Osteoblast (primary cell): ENCODE measurements around the gene CA5A. TPM values are rescaled to one million over a fixed set of nuclear protein-coding genes. Genes with fewer than 3 reads are reported as not detected.
"Not testable (repeated sequence)": the region's sequence is repeated elsewhere in the genome, so short reads cannot be mapped to it uniquely, and the experiment has no call there.

Experiments
- DNase-seq: peaks from one replicate; pipeline ENCODE4 v3.0.0; 2011; ENCODE audit warnings: low spot score, mixed read lengths; ENCODE audit not compliant: insufficient read length; ENCODE audit errors: missing footprints
- H2AFZ ChIP-seq: 2 replicates; pipeline ENCODE4 v1.6.0; 2011; ENCODE audit warnings: mild to moderate bottlenecking, low read length
- H3K27ac ChIP-seq: 2 replicates; pipeline ENCODE4 v1.5.1; 2011; ENCODE audit warnings: mild to moderate bottlenecking, low read depth, low read length, moderate library complexity
- H3K27me3 ChIP-seq: 2 replicates; pipeline ENCODE4 v1.6.0; 2012; ENCODE audit warnings: mild to moderate bottlenecking, control low read depth, inconsistent platforms, low read length, moderate library complexity; ENCODE audit not compliant: insufficient read depth
- H3K36me3 ChIP-seq: 2 replicates; pipeline ENCODE4 v1.5.1; 2011; ENCODE audit warnings: mild to moderate bottlenecking, low read length, control low read depth, moderate library complexity; ENCODE audit not compliant: insufficient read depth
- H3K4me1 ChIP-seq: 2 replicates; pipeline ENCODE4 v1.5.1; 2011; ENCODE audit warnings: mild to moderate bottlenecking, low read length, control low read depth, moderate library complexity; ENCODE audit not compliant: insufficient read depth
- H3K4me2 ChIP-seq: 2 replicates; pipeline ENCODE4 v1.6.0; 2011; ENCODE audit warnings: mild to moderate bottlenecking, low read length; ENCODE audit not compliant: insufficient read depth
- H3K4me3 ChIP-seq: fragments of 200-600 bp; sonication (generic); 3 replicates; pipeline ENCODE4 v1.5.1; 2012; ENCODE audit warnings: mild to moderate bottlenecking, low read length, inconsistent platforms; ENCODE audit not compliant: insufficient read depth
- H3K79me2 ChIP-seq: 2 replicates; pipeline ENCODE4 v1.6.0; 2012; ENCODE audit warnings: mild to moderate bottlenecking, low read length, control low read depth, inconsistent platforms; ENCODE audit not compliant: insufficient read depth
- H3K9me3 ChIP-seq: 2 replicates; pipeline ENCODE4 v1.5.1; 2011; ENCODE audit warnings: low read depth, low read length, control low read depth
- H4K20me1 ChIP-seq: 2 replicates; pipeline ENCODE4 v1.6.0; 2012; ENCODE audit warnings: mild to moderate bottlenecking, low read length, control low read depth; ENCODE audit not compliant: insufficient read depth
- total RNA-seq: library from RNA; depleted of rRNA; stranded (reverse); fragments of >200 nt; gene quantifications from 2 replicates; pipeline ENCODE4 v1.2.3, GENCODE V29; 2012
- TF ChIP-seq, protein P1 (sequence below): IDR thresholded peaks from 2 replicates; pipeline ENCODE4 v1.5.1; 2011; ENCODE audit warnings: mild to moderate bottlenecking, low read depth, low read length, moderate library complexity; ENCODE audit errors: extremely low read depth

Gene CA5A
- total RNA-seq, 1 donor: not detected

DNA sequence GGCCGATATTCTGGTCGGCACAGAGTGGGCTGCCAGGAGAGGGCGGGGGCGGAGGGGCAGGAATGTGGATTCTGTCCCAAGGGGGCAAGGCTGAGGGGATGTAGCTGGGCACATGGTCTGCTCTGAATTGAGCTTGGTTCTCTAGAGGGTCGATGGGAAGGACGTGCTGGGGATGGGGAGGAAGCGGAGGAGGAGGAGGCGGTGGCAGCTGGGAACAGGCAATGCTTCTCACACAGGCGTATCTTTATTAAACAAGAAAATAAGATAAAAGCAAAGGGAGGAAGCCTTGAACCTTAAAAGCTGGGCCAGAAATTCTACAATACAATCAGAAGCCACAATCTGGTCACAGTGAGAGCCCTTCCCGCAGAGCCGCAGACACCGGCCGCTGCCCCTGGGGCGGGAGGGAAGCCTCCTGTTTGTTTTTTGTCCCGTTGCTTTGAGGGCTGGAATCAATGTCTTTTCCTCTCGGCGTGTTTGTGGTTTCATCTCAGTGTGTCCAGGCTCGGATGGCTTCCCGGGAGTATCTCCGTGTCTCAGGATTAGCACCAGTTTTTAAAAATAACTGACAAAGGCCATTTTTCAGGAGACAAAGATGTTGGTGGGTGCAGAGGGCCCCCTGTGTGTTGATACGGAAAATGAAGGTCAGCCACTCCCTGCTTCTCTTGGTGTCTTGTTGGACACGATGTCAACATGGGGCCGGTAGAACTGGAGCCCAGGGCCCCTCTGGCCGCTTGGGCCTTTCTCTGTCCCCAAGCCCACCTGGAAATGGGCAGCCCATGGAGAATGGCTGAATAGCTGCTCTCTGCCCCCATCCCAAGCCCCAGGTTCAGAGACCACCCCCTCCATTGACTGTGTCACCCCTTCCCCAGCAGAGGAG is 54.8 kb downstream of the CA5A start:
- no peaks in the 10 kb centered on the region for H3K4me1 ChIP-seq
- H3K9me3 ChIP-seq: no peaks in the 10 kb centered on the region
- H3K27me3 ChIP-seq: peaks cover 6% of the 10 kb centered on the region
- no peak for DNase-seq
- no peak overlapping the region for H3K27ac ChIP-seq
- no peak overlapping the region for H3K4me3 ChIP-seq
- H3K36me3 ChIP-seq: no peaks in the 10 kb centered on the region
- TF ChIP-seq, protein P1, sequence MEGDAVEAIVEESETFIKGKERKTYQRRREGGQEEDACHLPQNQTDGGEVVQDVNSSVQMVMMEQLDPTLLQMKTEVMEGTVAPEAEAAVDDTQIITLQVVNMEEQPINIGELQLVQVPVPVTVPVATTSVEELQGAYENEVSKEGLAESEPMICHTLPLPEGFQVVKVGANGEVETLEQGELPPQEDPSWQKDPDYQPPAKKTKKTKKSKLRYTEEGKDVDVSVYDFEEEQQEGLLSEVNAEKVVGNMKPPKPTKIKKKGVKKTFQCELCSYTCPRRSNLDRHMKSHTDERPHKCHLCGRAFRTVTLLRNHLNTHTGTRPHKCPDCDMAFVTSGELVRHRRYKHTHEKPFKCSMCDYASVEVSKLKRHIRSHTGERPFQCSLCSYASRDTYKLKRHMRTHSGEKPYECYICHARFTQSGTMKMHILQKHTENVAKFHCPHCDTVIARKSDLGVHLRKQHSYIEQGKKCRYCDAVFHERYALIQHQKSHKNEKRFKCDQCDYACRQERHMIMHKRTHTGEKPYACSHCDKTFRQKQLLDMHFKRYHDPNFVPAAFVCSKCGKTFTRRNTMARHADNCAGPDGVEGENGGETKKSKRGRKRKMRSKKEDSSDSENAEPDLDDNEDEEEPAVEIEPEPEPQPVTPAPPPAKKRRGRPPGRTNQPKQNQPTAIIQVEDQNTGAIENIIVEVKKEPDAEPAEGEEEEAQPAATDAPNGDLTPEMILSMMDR: no peak
- H4K20me1 ChIP-seq: no peaks in the 10 kb centered on the region
- H2AFZ ChIP-seq: no peak overlapping the region
- no peaks in the 10 kb centered on the region for H3K79me2 ChIP-seq
- H3K4me2 ChIP-seq: no peak overlapping the region

DNA sequence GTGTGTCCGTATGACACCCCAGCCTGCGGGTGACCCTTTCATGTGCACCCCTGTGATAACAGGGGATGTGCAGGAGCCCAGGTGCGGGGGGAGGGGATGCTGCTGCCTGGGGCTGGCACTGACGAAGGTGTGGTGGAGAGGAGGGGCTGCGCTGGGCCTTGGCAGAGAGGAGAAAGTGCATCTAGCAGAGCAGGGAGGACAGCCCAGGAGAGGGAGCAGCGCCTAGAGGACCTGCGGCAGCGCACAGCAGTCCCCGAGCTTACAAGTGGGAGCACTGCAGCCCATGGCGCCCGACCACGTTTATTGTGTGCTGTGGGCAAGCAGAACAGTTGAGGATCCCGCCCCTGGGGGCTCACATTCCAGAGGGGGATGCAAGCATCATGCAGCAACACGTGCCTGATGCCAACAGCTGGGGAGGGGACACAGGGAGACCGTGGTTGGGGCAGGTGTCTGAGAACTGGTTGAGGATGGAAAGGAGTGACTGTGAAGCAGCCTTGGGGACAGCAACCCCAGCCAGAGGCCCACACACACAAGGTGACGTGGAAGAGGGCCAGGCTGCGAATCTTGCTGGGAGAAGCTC is 56.1 kb downstream of the CA5A start:
- no peak overlapping the region for H2AFZ ChIP-seq
- no peaks in the 10 kb centered on the region for H3K9me3 ChIP-seq
- no peak overlapping the region for H3K4me3 ChIP-seq
- H3K36me3 ChIP-seq: no peaks in the 10 kb centered on the region
- H3K4me2 ChIP-seq: no peak overlapping the region
- H3K79me2 ChIP-seq: no peaks in the 10 kb centered on the region
- DNase-seq: no peak
- no peak overlapping the region for H3K27ac ChIP-seq
- H4K20me1 ChIP-seq: no peaks in the 10 kb centered on the region
- TF ChIP-seq, protein P1: no peak
- H3K27me3 ChIP-seq: peaks cover 6% of the 10 kb centered on the region
- H3K4me1 ChIP-seq: no peaks in the 10 kb centered on the region

DNA sequence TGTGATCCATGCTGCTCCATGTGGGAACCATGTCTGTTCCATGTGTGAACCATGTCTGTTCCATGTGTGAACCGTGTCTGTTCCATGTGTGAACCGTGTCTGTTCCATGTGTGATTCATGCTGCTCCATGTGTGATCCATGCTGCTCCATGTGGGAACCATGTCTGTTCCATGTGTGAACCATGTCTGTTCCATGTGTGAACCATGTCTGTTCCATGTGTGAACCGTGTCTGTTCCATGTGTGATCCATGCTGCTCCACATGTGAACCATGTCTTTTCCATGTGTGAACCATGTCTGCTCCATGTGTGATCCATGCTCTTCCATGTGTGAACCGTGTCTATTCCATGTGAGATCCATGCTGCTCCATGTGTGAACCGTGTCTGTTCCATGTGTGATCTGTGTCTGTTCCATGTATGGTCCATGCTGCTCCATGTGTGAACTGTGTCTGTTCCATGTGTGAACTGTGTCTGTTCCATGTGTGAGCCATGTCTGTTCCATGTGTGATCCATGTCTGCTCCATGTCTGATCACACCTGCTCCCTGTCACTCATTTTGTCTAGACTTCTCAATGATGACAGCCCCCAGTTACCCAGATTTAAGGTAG is 56.8 kb downstream of the CA5A start:
- peaks cover 12% of the 10 kb centered on the region for H3K27me3 ChIP-seq
- H3K4me3 ChIP-seq, H3K27ac ChIP-seq, H3K4me2 ChIP-seq, DNase-seq, H3K9me3 ChIP-seq, H3K36me3 ChIP-seq, H4K20me1 ChIP-seq, H3K4me1 ChIP-seq, H3K79me2 ChIP-seq, H2AFZ ChIP-seq: not testable (repeated sequence)

DNA sequence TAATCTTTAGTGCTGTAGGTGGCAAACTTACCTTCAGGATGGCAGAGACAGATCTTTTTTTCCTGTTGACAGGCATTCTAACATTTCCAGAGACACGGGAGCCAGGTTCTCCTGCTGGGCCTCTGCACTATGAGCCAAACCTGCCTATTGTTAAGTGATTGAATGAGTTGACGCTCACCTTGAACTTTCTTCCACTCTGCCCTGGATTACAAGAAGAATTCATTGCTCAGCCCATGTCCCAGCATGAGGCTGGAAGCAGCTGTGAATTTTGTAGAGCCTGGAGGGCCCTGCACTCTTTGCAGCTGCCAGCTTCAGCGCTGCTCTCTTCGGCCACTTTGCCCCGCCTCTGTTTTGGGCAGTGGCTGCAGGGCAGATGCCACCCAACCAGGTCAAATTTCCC is 57.6 kb downstream of the CA5A start:
- TF ChIP-seq, protein P1: no peak
- H3K27me3 ChIP-seq: peaks cover 12% of the 10 kb centered on the region
- no peaks in the 10 kb centered on the region for H3K9me3 ChIP-seq
- no peak overlapping the region for H2AFZ ChIP-seq
- no peaks in the 10 kb centered on the region for H4K20me1 ChIP-seq
- H3K4me3 ChIP-seq: no peak overlapping the region
- DNase-seq: no peak
- H3K36me3 ChIP-seq: no peaks in the 10 kb centered on the region
- H3K27ac ChIP-seq: no peak overlapping the region
- no peaks in the 10 kb centered on the region for H3K79me2 ChIP-seq
- no peaks in the 10 kb centered on the region for H3K4me1 ChIP-seq
- no peak overlapping the region for H3K4me2 ChIP-seq
